ENCODE results near the gene GJA4.

GJA4 gene

GRCh38 chr1:34840426-34840825 is 47.6 kb downstream of the GJA4 start:
- DNase-seq: no peak

DNA sequence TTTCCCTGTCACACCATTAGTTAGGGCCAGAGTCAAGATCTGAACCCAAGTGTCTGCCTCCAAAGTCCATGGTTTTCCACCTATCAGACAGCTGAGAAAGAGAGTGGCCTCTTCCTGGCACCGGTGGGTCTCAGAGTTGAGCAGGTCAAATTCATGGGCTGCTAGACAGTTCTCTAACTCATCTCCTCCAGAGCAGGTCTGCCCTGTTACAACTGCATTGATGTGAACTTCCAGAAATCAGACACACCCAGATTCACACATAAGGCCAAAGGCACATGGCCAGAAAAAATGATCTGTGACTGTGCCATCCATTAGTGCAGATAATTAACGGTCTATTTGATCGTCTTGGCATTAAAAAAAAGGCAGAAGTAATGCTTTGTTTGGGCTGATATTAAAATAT is 49.3 kb downstream of the GJA4 start:
- no peak for DNase-seq

GRCh38 chr1:34842952-34843371 is 50.2 kb downstream of the GJA4 start:
- no peak for DNase-seq

DNA sequence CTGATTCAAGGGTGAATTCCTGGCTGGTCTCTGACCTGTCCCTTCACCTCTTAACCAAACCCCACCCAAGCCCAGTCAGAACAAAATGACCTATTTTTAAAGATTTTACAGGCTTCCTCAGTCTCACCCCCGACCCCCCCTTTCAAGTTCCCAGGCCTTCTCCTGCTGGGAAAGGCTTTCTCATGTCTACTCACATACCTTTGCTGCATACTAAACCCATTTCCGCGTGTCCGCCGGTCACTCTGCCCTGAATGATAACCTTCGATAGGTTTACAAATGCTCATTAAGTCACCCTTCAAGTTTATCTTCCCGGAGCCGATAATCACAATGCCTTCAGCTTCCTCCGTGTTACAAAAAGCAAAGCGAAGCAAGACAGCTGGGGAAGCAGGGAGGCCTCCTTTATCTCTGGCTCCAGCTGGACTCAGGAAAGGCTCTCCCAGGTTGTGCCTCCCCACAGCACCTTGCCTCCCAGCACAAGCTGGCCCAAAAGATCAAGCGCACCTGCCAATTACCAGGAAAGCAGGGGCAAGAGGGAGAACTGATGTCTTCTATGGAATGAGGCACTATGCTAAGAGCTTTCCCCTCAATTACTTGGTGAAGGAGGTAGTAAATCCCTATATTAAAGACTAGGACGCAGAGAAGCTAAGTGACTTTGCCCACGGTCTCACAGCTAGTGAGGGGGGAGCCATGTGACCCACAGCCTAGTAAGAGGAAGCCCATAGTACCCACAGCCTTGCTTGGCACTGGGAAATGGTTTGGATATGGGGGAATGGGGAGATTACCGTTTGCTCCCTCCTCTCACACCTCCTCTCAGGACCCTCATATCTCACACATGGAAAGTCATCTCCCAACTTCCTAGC is 50.8 kb downstream of the GJA4 start:
- no peak for DNase-seq

- no peak for DNase-seq
Measured at GRCh38 chr1:34844252-34844634, 51.4 kb downstream of the GJA4 start.
